A549 (cell line): Measurements from ENCODE around the gene GPR52. TPM values are rescaled to one million over a fixed set of nuclear protein-coding genes. Genes with fewer than 3 reads are reported as not detected.

Experiments used
- ATAC-seq, 2 experiments: fragments of 200-7000 bp in 1 of 2; fragments of >200 bp in 1 of 2; cut with Nextera tagmentation in 1 of 2; cut with Tn5 transposase in 1 of 2; 3 replicates each; pipeline versions ENCODE4 v1.8.0 to v1.9.1; 2018 to 2020; ENCODE audit warnings: mild to moderate bottlenecking in 1 of 2, moderate library complexity in 1 of 2
- CTCF ChIA-PET: fragments of 300-600 bp; sonication (Branson Sonifier 250); formaldehyde crosslinking; extraction: SDS; loops from one replicate; lab custom pipeline; 2021; ENCODE audit warnings: antibody characterized with exemption, inconsistent platforms; lab: Yijun Ruan, JAX
- POLR2A ChIA-PET: fragments of 350-600 bp; formaldehyde crosslinking; extraction: SDS; loops from one replicate; lab custom pipeline; 2021; ENCODE audit warnings: antibody characterized with exemption, inconsistent platforms; lab: Yijun Ruan, JAX
- DNase-seq, 2 experiments: peaks; one replicate each; pipeline versions ENCODE4 v3.0.0 to v3.0.0-alpha.2; 2011 to 2016; ENCODE audit warnings: low read depth in 1 of 2, low spot score in 1 of 2
- FAIRE-seq: peaks from 2 replicates; lab custom pipeline; 2011; peaks lifted over from hg19 to GRCh38; lab: Jason Lieb, UNC
- H3K27ac ChIP-seq, 2 experiments: fragments of >200 bp; sonication (Bioruptor Twin); formaldehyde crosslinking; 3 replicates each; pipeline ENCODE4 v1.5.1; 2016 to 2017
- H3K4me1 ChIP-seq: fragments of >200 bp; sonication (Bioruptor Twin); formaldehyde crosslinking; 3 replicates; pipeline ENCODE4 v1.6.1; 2016
- H3K4me2 ChIP-seq: fragments of >200 bp; sonication (Bioruptor Twin); formaldehyde crosslinking; 3 replicates; pipeline ENCODE4 v1.6.1; 2016
- H3K4me3 ChIP-seq: fragments of >200 bp; sonication (Bioruptor Twin); formaldehyde crosslinking; 3 replicates; pipeline ENCODE4 v1.5.1; 2016
- H3K9me3 ChIP-seq: fragments of >200 bp; sonication (Bioruptor Twin); formaldehyde crosslinking; 3 replicates; pipeline ENCODE4 v1.6.1; 2016
- EHMT2 ChIP-seq: fragments of 200-600 bp; sonication (generic); IDR thresholded peaks from 2 replicates; pipeline ENCODE4 v1.6.1; 2016; ENCODE audit warnings: antibody characterized with exemption, low read depth, mild to moderate bottlenecking, moderate library complexity
- ELK1 ChIP-seq: fragments of 150-350 bp; IDR thresholded peaks from 2 replicates; pipeline ENCODE4 v1.6.1; 2014; ENCODE audit warnings: low read depth, mild to moderate bottlenecking, low read length
- ESRRA ChIP-seq: fragments of 150-350 bp; IDR thresholded peaks from 2 replicates; pipeline ENCODE4 v1.6.1; 2014; ENCODE audit warnings: mild to moderate bottlenecking, low read length, borderline replicate concordance
- FOXS1 ChIP-seq: fragments of 250-450 bp; sonication (Bioruptor Pico); IDR thresholded peaks from 2 replicates; pipeline ENCODE4 v1.5.0; 2020; ENCODE audit warnings: mild to moderate bottlenecking, moderate library complexity
- HOXB5 ChIP-seq: fragments of 250-450 bp; sonication (Bioruptor Pico); IDR thresholded peaks from 2 replicates; pipeline ENCODE4 v1.5.0; 2020; ENCODE audit warnings: mild to moderate bottlenecking, moderate library complexity
- JUNB ChIP-seq: fragments of >200 bp; sonication (Bioruptor Twin); formaldehyde crosslinking; IDR thresholded peaks from 2 replicates; pipeline ENCODE4 v1.6.1; 2016
- KDM1A ChIP-seq: fragments of 200-600 bp; sonication (generic); IDR thresholded peaks from 2 replicates; pipeline ENCODE4 v1.6.1; 2016; ENCODE audit warnings: low read depth, mild to moderate bottlenecking
- MAX ChIP-seq: IDR thresholded peaks from 2 replicates; pipeline ENCODE4 v1.6.1; 2012
- MAZ ChIP-seq: fragments of 150-350 bp; IDR thresholded peaks from 2 replicates; pipeline ENCODE4 v1.6.1; 2014; ENCODE audit warnings: antibody characterized with exemption, low read depth, low read length, borderline replicate concordance
- NR3C1 ChIP-seq: fragments of >200 bp; sonication (Bioruptor Twin); formaldehyde crosslinking; IDR thresholded peaks from 3 replicates; pipeline ENCODE4 v1.6.1; 2017
- PBX3 ChIP-seq: IDR thresholded peaks from 2 replicates; pipeline ENCODE4 v1.6.1; 2012
- PHF8 ChIP-seq: fragments of 200-600 bp; sonication (generic); IDR thresholded peaks from 2 replicates; pipeline ENCODE4 v1.6.1; 2016; ENCODE audit warnings: low read depth, mild to moderate bottlenecking, antibody characterized with exemption, moderate library complexity, borderline replicate concordance
- POLR2A ChIP-seq: IDR thresholded peaks from 2 replicates; pipeline ENCODE4 v1.6.1; 2012; ENCODE audit warnings: mild to moderate bottlenecking, low read length
- POLR2AphosphoS2 ChIP-seq: conservative IDR thresholded peaks from 2 replicates; pipeline ENCODE4 v1.6.1; 2012; ENCODE audit warnings: low read length, improper control_type of control experiment, inconsistent platforms
- RCOR1 ChIP-seq: fragments of 150-350 bp; IDR thresholded peaks from 2 replicates; pipeline ENCODE4 v1.6.1; 2014; ENCODE audit warnings: antibody characterized with exemption, low read length, low read depth
- REST ChIP-seq: fragments of 200-600 bp; sonication (generic); IDR thresholded peaks from 2 replicates; pipeline ENCODE4 v1.6.1; 2016; ENCODE audit warnings: antibody characterized with exemption, mild to moderate bottlenecking, moderate library complexity
- SMC3 ChIP-seq: fragments of >200 bp; sonication (Bioruptor Twin); formaldehyde crosslinking; IDR thresholded peaks from 3 replicates; pipeline ENCODE4 v1.6.1; 2018; ENCODE audit warnings: inconsistent platforms
- WGBS: methylation state at CpG from one replicate; pipeline ENCODE4 v1.1.6; 2017; ENCODE audit errors: missing lambda C conversion rate; 5-methylcytosine and 5-hydroxymethylcytosine counted together
- polyA minus RNA-seq: library from RNA; depleted of rRNA, polyadenylated mRNA; stranded (reverse); fragments of >200 nt; gene quantifications from 2 replicates; pipeline ENCODE4 v1.2.3, GENCODE V29; 2011; rRNA and poly(A)+ RNA removed
- polyA plus RNA-seq, 4 experiments: library from polyadenylated mRNA; depleted of rRNA in 3 of 4; stranded (reverse); fragments of >200 nt; fragmentation: RNase III in 1 of 4; extraction: RNeasy Plus Mini Kit Qiagen cat#74134 plus additional on column Dnase treatment in 1 of 4; gene quantifications; 2 replicates in 3 of 4; 3 replicates in 1 of 4; pipeline ENCODE4 v1.2.3, GENCODE V29; 2011 to 2017

The GPR52 gene
- 0.22 and 0.40 TPM in 2 replicates for polyA plus RNA-seq (2011; rRNA removed)
- not detected in 2 replicates for polyA plus RNA-seq (2012; cell fraction: cytosol; rRNA removed)
- polyA plus RNA-seq (2012; cell fraction: nucleus; rRNA removed), result 0.25 and 0.72 TPM in 2 replicates
- not detected in 3 replicates for polyA plus RNA-seq (2017; fragmentation: RNase III; extraction: RNeasy Plus Mini Kit Qiagen cat#74134 plus additional on column Dnase treatment)
- 5.5 and 5.8 TPM in 2 replicates for polyA minus RNA-seq

GRCh38 chr1:174447866-174448530, at the start of gene GPR52:
GPR52 (plus strand) TSS chr1:174447964; CDS start chr1:174448112, 148 bp downstream.
- CTCF ChIA-PET, result no interaction called here
- FAIRE-seq (no peak), DNase-seq (no peak), ATAC-seq (no peak)
- H3K4me2 ChIP-seq, result no peak within 1 kb of the TSS
- 75% methylated on average over 8 of the region's 11 CpGs for WGBS
- H3K27ac ChIP-seq, result no peak within 1 kb of the TSS
- H3K4me1 ChIP-seq, result no peaks in the 10 kb centered on the region
- no peaks in the 10 kb centered on the region for H3K9me3 ChIP-seq
- POLR2A ChIA-PET, result no interaction called here
- H3K4me3 ChIP-seq, result no peak within 1 kb of the TSS
- TF ChIP-seq REST (no peak), SMC3 (no peak), EHMT2 (no peak)
- TF ChIP-seq, all 56 proteins: peak for 0

GRCh38 chr1:174398246-174398645, 49.5 kb upstream of the GPR52 start:
- FAIRE-seq (no peak), DNase-seq (no peak)
- 90% methylated on average over 4 of the region's 4 CpGs for WGBS
- Histone ChIP-seq H3K4me1 (no peaks in the 10 kb centered on the region), H3K9me3 (no peaks in the 10 kb centered on the region), H3K4me3 (no peak overlapping the region)
- POLR2A ChIA-PET, result no interaction called here
- TF ChIP-seq JUNB (no peak), ESRRA (no peak), POLR2A (no peak), ELK1 (no peak), HOXB5 (CRISPR knock-in tag) (no peak), POLR2AphosphoS2 (no peak), KDM1A (no peak)
- TF ChIP-seq, all 56 proteins: peak for 0
- CTCF ChIA-PET, result no interaction called here
- Histone ChIP-seq H3K27ac (no peak overlapping the region), H3K4me2 (no peak overlapping the region)
- no peak for ATAC-seq

- H3K9me3 ChIP-seq, result no peaks in the 10 kb centered on the region
- WGBS, result 68% methylated on average over 1 of the region's 1 CpG
- H3K4me2 ChIP-seq, result no peak overlapping the region
- no peak overlapping the region for H3K4me3 ChIP-seq
- POLR2A ChIA-PET, result no interaction called here
- TF ChIP-seq HOXB5 (CRISPR knock-in tag) (no peak), MAX (no peak), NR3C1 (no peak), PBX3 (no peak), PHF8 (no peak), RCOR1 (no peak), POLR2A (no peak), MAZ (no peak), FOXS1 (CRISPR knock-in tag) (no peak)
- CTCF ChIA-PET, result no interaction called here
- no peak overlapping the region for H3K27ac ChIP-seq
- FAIRE-seq, result no peak
- H3K4me1 ChIP-seq, result no peaks in the 10 kb centered on the region
- DNase-seq, result no peak
- no peak for ATAC-seq
These were observed 48.6 kb upstream of the GPR52 start for GRCh38 chr1:174399211-174399610.
